Ascending aorta (tissue), 2 donors: ENCODE results near the gene RPS6KA4. TPM values are rescaled to one million over a fixed set of nuclear protein-coding genes. Genes with fewer than 3 reads are reported as not detected.

Experiments
- DNase-seq, 2 donors: peaks; one replicate each; pipeline ENCODE4 v3.0.0-alpha.2; 2019; ENCODE audit warnings: low spot score in 2 of 2
- H3K27ac ChIP-seq, 2 donors: fragments of 200-600 bp; sonication (generic); one replicate each; pipeline ENCODE4 v1.5.1; 2016 to 2017; ENCODE audit warnings: mild to moderate bottlenecking in 1 of 2
- H3K27me3 ChIP-seq: fragments of 200-600 bp; sonication (generic); one replicate; pipeline ENCODE4 v1.5.1; 2017
- H3K36me3 ChIP-seq, 2 donors: fragments of 200-600 bp; sonication (generic); one replicate each; pipeline ENCODE4 v1.5.1; 2016
- H3K4me1 ChIP-seq, 2 donors: fragments of 200-600 bp; sonication (generic); one replicate each; pipeline ENCODE4 v1.5.1; 2016 to 2017; ENCODE audit warnings: mild to moderate bottlenecking in 1 of 2
- H3K4me3 ChIP-seq, 2 donors: fragments of 200-600 bp; sonication (generic); one replicate each; pipeline ENCODE4 v1.5.1; 2016 to 2017; ENCODE audit warnings: mild to moderate bottlenecking in 1 of 2
- H3K9me3 ChIP-seq, 2 donors: fragments of 200-600 bp; sonication (generic); one replicate each; pipeline ENCODE4 v1.5.1; 2016
- intact Hi-C: fragments of 100-400 bp; cut with DNase I; formaldehyde crosslinking; loops from one replicate; pipeline ENCODE4 v1.15.1; 2023
- total RNA-seq: library from RNA; depleted of rRNA; stranded (reverse); fragments of >200 nt; gene quantifications from one replicate; pipeline ENCODE4 v1.1.0, GENCODE V29; 2016
- TF ChIP-seq, protein P1 (sequence below), 3 experiments: fragments of 200-600 bp in 2 of 3; fragments of 450-650 bp in 1 of 3; sonication (generic) in 2 of 3; IDR thresholded peaks; one replicate each; pipeline ENCODE4 v1.5.1; 2016 to 2019; ENCODE audit warnings: antibody characterized with exemption in 3 of 3, mild to moderate bottlenecking in 1 of 3, moderate library complexity in 1 of 3

The RPS6KA4 gene
- total RNA-seq, 1 donor from 2014 or later: 81.5 TPM

GRCh38 chr11:64400667-64401066 is 41.7 kb downstream of the RPS6KA4 start:
- Histone ChIP-seq H3K9me3 (no peaks in the 10 kb centered on the region), H3K4me1 (peaks cover 4 to 5% of the 10 kb centered on the region in 2 donors), H3K27ac (no peak overlapping the region), H3K27me3 (no peaks in the 10 kb centered on the region), H3K4me3 (no peak overlapping the region), H3K36me3 (no peaks in the 10 kb centered on the region)
- TF ChIP-seq, protein P1, sequence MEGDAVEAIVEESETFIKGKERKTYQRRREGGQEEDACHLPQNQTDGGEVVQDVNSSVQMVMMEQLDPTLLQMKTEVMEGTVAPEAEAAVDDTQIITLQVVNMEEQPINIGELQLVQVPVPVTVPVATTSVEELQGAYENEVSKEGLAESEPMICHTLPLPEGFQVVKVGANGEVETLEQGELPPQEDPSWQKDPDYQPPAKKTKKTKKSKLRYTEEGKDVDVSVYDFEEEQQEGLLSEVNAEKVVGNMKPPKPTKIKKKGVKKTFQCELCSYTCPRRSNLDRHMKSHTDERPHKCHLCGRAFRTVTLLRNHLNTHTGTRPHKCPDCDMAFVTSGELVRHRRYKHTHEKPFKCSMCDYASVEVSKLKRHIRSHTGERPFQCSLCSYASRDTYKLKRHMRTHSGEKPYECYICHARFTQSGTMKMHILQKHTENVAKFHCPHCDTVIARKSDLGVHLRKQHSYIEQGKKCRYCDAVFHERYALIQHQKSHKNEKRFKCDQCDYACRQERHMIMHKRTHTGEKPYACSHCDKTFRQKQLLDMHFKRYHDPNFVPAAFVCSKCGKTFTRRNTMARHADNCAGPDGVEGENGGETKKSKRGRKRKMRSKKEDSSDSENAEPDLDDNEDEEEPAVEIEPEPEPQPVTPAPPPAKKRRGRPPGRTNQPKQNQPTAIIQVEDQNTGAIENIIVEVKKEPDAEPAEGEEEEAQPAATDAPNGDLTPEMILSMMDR (IDR thresholded peaks at IDR 0.05): no peak
- no peak for DNase-seq
- intact Hi-C loops: no loop called here

GRCh38 chr11:64401775-64402174 is 42.8 kb downstream of the RPS6KA4 start:
- peaks cover 0 to 8% of the 10 kb centered on the region in 2 donors for H3K4me1 ChIP-seq
- no peaks in the 10 kb centered on the region for H3K36me3 ChIP-seq
- intact Hi-C loops: no loop called here
- H3K27me3 ChIP-seq: no peaks in the 10 kb centered on the region
- no peaks in the 10 kb centered on the region for H3K9me3 ChIP-seq
- no peak overlapping the region for H3K4me3 ChIP-seq
- H3K27ac ChIP-seq: no peak overlapping the region
- TF ChIP-seq, protein P1 (IDR thresholded peaks at IDR 0.05): no peak
- no peak for DNase-seq

GRCh38 chr11:64403106-64403505 is 44.1 kb downstream of the RPS6KA4 start:
- Histone ChIP-seq H3K27ac (no peak overlapping the region), H3K27me3 (no peaks in the 10 kb centered on the region), H3K36me3 (no peaks in the 10 kb centered on the region), H3K9me3 (no peaks in the 10 kb centered on the region), H3K4me3 (no peak overlapping the region), H3K4me1 (peaks cover 0 to 8% of the 10 kb centered on the region in 2 donors)
- no peak for DNase-seq
- intact Hi-C loops: no loop called here
- TF ChIP-seq, protein P1 (IDR thresholded peaks at IDR 0.05): no peak

DNA sequence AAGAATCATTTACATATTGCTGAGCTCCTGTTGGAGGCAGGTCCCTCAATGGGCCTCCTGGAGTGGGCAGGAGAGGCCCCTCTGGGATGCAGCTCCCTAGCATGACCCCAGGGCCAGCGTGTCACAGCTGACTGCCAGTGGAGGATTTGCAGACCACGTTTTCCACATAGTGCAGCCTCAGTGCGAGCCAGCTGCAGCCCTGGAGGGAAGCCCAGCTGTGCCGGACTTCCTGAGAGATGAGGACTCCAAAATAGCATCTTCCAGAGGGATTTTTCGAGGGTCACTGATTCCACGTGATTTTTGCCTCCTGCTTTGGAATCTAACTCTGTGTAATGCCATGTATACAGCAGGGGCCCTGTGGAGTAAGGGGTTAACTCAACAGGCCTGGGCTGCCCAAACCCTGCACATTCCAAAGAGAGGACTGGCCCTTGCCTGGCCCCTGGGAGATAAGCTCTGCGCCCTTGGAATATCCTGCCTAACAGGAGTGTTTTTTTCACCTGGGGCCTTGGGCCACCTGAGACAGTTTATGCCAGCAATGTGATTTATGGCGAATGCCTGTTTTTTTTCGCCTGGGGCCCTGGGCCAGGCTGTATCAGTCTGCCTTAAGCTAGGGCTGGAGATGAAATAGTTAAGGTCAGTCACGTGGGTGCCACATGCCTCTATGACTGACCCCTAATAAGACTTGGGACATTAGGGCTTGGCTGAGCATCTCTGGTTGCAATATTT is 47.4 kb downstream of the RPS6KA4 start:
- TF ChIP-seq, protein P1 (IDR thresholded peaks at IDR 0.05): no peak
- Histone ChIP-seq H3K27ac (no peak overlapping the region), H3K9me3 (no peaks in the 10 kb centered on the region), H3K27me3 (no peaks in the 10 kb centered on the region), H3K4me1 (peaks cover 0 to 8% of the 10 kb centered on the region in 2 donors), H3K36me3 (no peaks in the 10 kb centered on the region), H3K4me3 (no peak overlapping the region)
- intact Hi-C loops: no loop called here
- DNase-seq: no peak

GRCh38 chr11:64407221-64407620 is 48.3 kb downstream of the RPS6KA4 start:
- no peak for DNase-seq
- no peaks in the 10 kb centered on the region for H3K27me3 ChIP-seq
- H3K36me3 ChIP-seq: no peaks in the 10 kb centered on the region
- TF ChIP-seq, protein P1 (IDR thresholded peaks at IDR 0.05): no peak
- intact Hi-C loops: no loop called here
- H3K4me1 ChIP-seq: peaks cover 0 to 8% of the 10 kb centered on the region in 2 donors
- no peak overlapping the region for H3K27ac ChIP-seq
- H3K4me3 ChIP-seq: no peak overlapping the region
- no peaks in the 10 kb centered on the region for H3K9me3 ChIP-seq
